B cell (primary cell): ENCODE data around the gene AHRR. TPM values are rescaled to one million over a fixed set of nuclear protein-coding genes. Genes with fewer than 3 reads are reported as not detected.

Experiments
- ATAC-seq: fragments of 200-7000 bp; cut with Tn5 transposase; one replicate; pipeline ENCODE4 v1.10.0; 2021; ENCODE audit warnings: low read depth, mild to moderate bottlenecking, moderate number of reproducible peaks, moderate library complexity
- CTCF ChIA-PET: fragments of 350-600 bp; sonication (Branson Sonifier 250); formaldehyde crosslinking; loops from one replicate; lab custom pipeline; 2021; ENCODE audit warnings: antibody characterized with exemption, inconsistent platforms; lab: Charles Lee
- POLR2A ChIA-PET: fragments of 350-600 bp; sonication (Branson Sonifier 250); formaldehyde crosslinking; loops from one replicate; lab custom pipeline; 2021; ENCODE audit warnings: antibody characterized with exemption; lab: Charles Lee
- DNase-seq: peaks from one replicate; pipeline ENCODE4 v3.0.0; 2013
- H2AFZ ChIP-seq: 2 replicates; pipeline ENCODE4 v1.6.1; 2012; ENCODE audit warnings: mild to moderate bottlenecking, low read depth, low read length; ENCODE audit not compliant: insufficient read depth, poor library complexity, severe bottlenecking
- H3K27ac ChIP-seq, 2 donors: 1 replicate in 1 of 2; 2 replicates in 1 of 2; pipeline ENCODE4 v1.5.1; 2012 to 2013; ENCODE audit warnings: low read length in 2 of 2, mild to moderate bottlenecking in 2 of 2, moderate library complexity in 1 of 2
- H3K27me3 ChIP-seq, 4 experiments: fragments of 200-600 bp in 1 of 4; sonication (generic) in 1 of 4; replicated peaks in 1 of 4; 1 replicate in 2 of 4; 2 replicates in 2 of 4; pipeline versions ENCODE4 v1.6.1 to v1.7.0; 2013 to 2016; ENCODE audit warnings: low read length in 3 of 4, mild to moderate bottlenecking in 2 of 4, mixed read lengths in 1 of 4, moderate library complexity in 1 of 4; ENCODE audit not compliant: insufficient read depth in 4 of 4, control insufficient read depth in 3 of 4; ENCODE audit errors: control extremely low read depth in 1 of 4
- H3K36me3 ChIP-seq, 2 experiments: replicated peaks in 1 of 2; 1 replicate in 1 of 2; 2 replicates in 1 of 2; pipeline versions ENCODE4 v1.6.1 to v1.7.1; 2013; ENCODE audit warnings: low read length in 1 of 2; ENCODE audit not compliant: insufficient read depth in 2 of 2, control insufficient read depth in 1 of 2; ENCODE audit errors: control extremely low read depth in 1 of 2, extremely low read depth in 1 of 2
- H3K4me1 ChIP-seq, 2 donors: fragments of 200-600 bp in 1 of 2; sonication (generic) in 1 of 2; 1 replicate in 1 of 2; 2 replicates in 1 of 2; pipeline versions ENCODE4 v1.5.1 to v1.6.1; 2013 to 2017; ENCODE audit warnings: low read length in 2 of 2; ENCODE audit not compliant: control insufficient read depth in 2 of 2, insufficient read depth in 2 of 2
- H3K4me2 ChIP-seq: replicated peaks from 2 replicates; pipeline ENCODE3; 2012; ENCODE audit warnings: mild to moderate bottlenecking, low read depth, low read length; ENCODE audit not compliant: poor library complexity, severe bottlenecking
- H3K4me3 ChIP-seq, 5 experiments: fragments of 200-600 bp in 1 of 5; sonication (generic) in 1 of 5; 1 replicate in 3 of 5; 2 replicates in 2 of 5; pipeline versions ENCODE4 v1.5.1 to v1.7.0; 2011 to 2016; ENCODE audit warnings: low read length in 4 of 5, mild to moderate bottlenecking in 4 of 5, low read depth in 2 of 5, control low read depth in 1 of 5, moderate library complexity in 1 of 5; ENCODE audit not compliant: insufficient read depth in 1 of 5; ENCODE audit errors: control extremely low read depth in 1 of 5, extremely low read depth in 1 of 5
- H3K79me2 ChIP-seq: fragments of 200-600 bp; sonication (generic); one replicate; pipeline ENCODE4 v1.6.0; 2016; ENCODE audit warnings: low read length; ENCODE audit not compliant: control insufficient read depth, insufficient read depth
- H3K9ac ChIP-seq: fragments of 200-600 bp; sonication (generic); 2 replicates; pipeline ENCODE4 v1.6.1; 2017; ENCODE audit warnings: mild to moderate bottlenecking, low read length, moderate library complexity
- H3K9me3 ChIP-seq, 3 donors: one replicate each; pipeline versions ENCODE4 v1.6.1 to v1.7.1; 2013; ENCODE audit warnings: low read length in 2 of 3; ENCODE audit not compliant: control insufficient read depth in 2 of 3, insufficient read depth in 1 of 3; ENCODE audit errors: control extremely low read depth in 1 of 3
- H4K20me1 ChIP-seq: 2 replicates; pipeline ENCODE4 v1.6.0; 2012; ENCODE audit warnings: mild to moderate bottlenecking, low read length; ENCODE audit not compliant: insufficient read depth, control insufficient read depth, poor library complexity, severe bottlenecking
- H3K27ac Mint-ChIP-seq: one replicate; pipeline ENCODE4 v1.8.0; 2021; ENCODE audit warnings: mixed read lengths
- H3K27me3 Mint-ChIP-seq: one replicate; pipeline ENCODE4 v1.8.0; 2021; ENCODE audit warnings: mixed read lengths
- H3K4me1 Mint-ChIP-seq: one replicate; pipeline ENCODE4 v1.8.0; 2021; ENCODE audit warnings: mixed read lengths
- H3K4me3 Mint-ChIP-seq: one replicate; pipeline ENCODE4 v1.8.0; 2021; ENCODE audit warnings: mixed read lengths
- H3K9me3 Mint-ChIP-seq: one replicate; pipeline ENCODE4 v1.8.0; 2022; ENCODE audit warnings: mixed read lengths; ENCODE audit not compliant: insufficient read depth
- CTCF ChIP-seq: fragments of 200-600 bp; IDR thresholded peaks from one replicate; pipeline ENCODE4 v1.8.0; 2022; ENCODE audit warnings: antibody characterized with exemption, mild to moderate bottlenecking
- EZH2 ChIP-seq: IDR thresholded peaks from 2 replicates; pipeline ENCODE4 v1.6.1; 2012; ENCODE audit warnings: borderline replicate concordance, low read depth, mild to moderate bottlenecking, moderate library complexity, low read length; ENCODE audit not compliant: insufficient read depth, poor library complexity, severe bottlenecking
- WGBS: methylation state at CpG from one replicate; pipeline ENCODE4 v1.1.5; 2013; ENCODE audit warnings: missing lambda C conversion rate; ENCODE audit not compliant: insufficient coverage; 5-methylcytosine and 5-hydroxymethylcytosine counted together
- intact Hi-C: fragments of 100-400 bp; cut with micrococcal nuclease; formaldehyde crosslinking; loops from one replicate; pipeline ENCODE4 v1.10.0; 2022
- polyA plus RNA-seq: library from polyadenylated mRNA; depleted of rRNA; stranded (reverse); fragments of >200 nt; gene quantifications from 2 replicates; pipeline ENCODE4 v1.2.3, GENCODE V29; 2012
- total RNA-seq, 2 donors: library from RNA; stranded (reverse); fragments of 120-200 nt in 1 of 2; gene quantifications; 1 replicate in 1 of 2; 2 replicates in 1 of 2; pipeline versions ENCODE4 v1.2.3 to v1.2.4, GENCODE V29; 2013 to 2022

The AHRR gene
- total and polyA plus RNA-seq, 2 donors (not counting 1 experiment from before 2014, with no cell fraction given), result 0.13 to 1.7 TPM

DNA sequence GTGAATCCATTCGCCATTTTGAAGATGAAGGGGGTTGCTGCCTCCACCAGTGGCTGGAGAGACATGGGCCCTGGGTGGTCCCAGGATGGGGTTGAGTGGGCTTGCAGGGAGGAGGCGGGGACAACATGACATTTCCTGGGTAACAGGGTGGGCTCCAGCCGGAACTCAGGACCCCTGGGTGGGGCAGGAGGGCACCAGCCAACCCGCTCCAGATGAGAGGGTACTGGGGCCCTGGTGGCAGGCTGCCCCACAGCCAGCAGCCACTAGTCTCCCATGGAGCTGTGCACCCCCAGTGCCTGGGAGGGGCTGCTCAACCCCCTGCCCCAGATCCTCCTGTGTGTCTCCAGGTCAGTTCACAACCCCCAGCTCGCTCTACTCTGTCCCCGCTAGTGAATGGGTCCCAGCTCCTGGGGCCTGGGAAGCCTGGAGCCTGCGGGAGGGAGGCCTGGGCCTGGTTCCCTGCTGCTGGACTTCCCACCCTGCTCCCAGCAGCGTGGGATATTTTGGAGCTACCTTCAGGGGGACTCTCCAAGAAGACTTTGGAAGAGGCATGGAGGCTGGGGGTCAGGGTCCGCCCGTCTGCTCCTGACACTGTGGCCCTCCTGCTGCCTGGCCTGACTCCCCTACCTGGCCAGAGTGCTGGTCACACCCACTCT is 55.9 kb downstream of the AHRR start:
- Histone ChIP-seq H3K36me3 (no peaks in the 10 kb centered on the region), H3K27ac (no peak overlapping the region), H4K20me1 (no peaks in the 10 kb centered on the region), H3K9ac (no peak overlapping the region), H3K9me3 (no peaks in the 10 kb centered on the region), H3K4me1 (peaks cover 8 to 12% of the 10 kb centered on the region in 2 donors), H2AFZ (no peak overlapping the region), H3K27me3 (peaks cover 0 to 30% (median 9%) of the 10 kb centered on the region in 4 experiments), H3K79me2 (no peaks in the 10 kb centered on the region), H3K4me3 (no peak overlapping the region), H3K4me2 (no peak overlapping the region)
- WGBS, result 92% methylated on average over 10 of the region's 10 CpGs
- intact Hi-C loops, result no loop called here
- ChIA-PET CTCF (no interaction called here), POLR2A (no interaction called here)
- Mint-ChIP-seq H3K4me3 (no peak overlapping the region), H3K27ac (no peak overlapping the region), H3K9me3 (peaks cover 3% of the 10 kb centered on the region), H3K27me3 (peaks cover 23% of the 10 kb centered on the region), H3K4me1 (peaks cover 3% of the 10 kb centered on the region)
- ATAC-seq, result no peak
- DNase-seq, result peak; percentile 1
- no peak for TF ChIP-seq CTCF
- no peak for TF ChIP-seq EZH2

DNA sequence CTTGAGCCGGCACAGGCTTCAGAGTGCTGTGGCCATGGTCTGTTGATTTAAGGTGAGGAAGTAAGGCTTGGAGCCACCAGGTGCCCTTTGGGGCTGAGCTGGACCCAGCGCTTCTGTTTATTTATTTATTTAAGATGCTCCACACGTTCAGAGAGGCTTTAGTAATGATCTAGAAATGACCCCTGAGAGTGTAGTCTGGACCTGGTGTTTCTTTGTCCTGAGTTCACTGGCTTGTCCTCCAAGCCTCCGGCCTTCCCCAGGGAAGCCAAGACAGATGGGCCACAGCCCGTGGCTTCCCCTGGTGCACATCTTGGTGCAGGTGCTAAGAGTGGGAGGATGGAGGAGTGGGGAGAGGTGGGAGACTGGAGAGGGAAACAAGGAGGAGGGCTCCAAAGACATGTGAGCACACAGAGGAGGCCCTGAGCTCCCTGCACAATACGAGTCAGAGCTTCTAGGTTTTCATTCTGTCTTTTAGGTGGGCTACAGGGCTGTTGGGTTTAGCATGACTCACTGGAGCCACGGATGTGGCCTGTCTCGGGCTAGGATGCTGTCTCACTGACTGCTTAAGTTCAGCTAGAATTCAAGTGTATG is 56.9 kb downstream of the AHRR start:
- Histone ChIP-seq H2AFZ (no peak overlapping the region), H3K79me2 (no peaks in the 10 kb centered on the region), H3K4me1 (peaks cover 4 to 6% of the 10 kb centered on the region in 2 donors), H3K27ac (no peak overlapping the region), H3K36me3 (no peaks in the 10 kb centered on the region), H3K9me3 (no peaks in the 10 kb centered on the region), H3K4me2 (no peak overlapping the region), H3K4me3 (no peak overlapping the region), H3K27me3 (peaks cover 0 to 21% (median 6%) of the 10 kb centered on the region in 4 experiments), H4K20me1 (no peaks in the 10 kb centered on the region), H3K9ac (no peak overlapping the region)
- ChIA-PET CTCF (no interaction called here), POLR2A (no interaction called here)
- Mint-ChIP-seq H3K4me1 (peaks cover 3% of the 10 kb centered on the region), H3K4me3 (no peak overlapping the region), H3K9me3 (peaks cover 3% of the 10 kb centered on the region), H3K27ac (no peak overlapping the region), H3K27me3 (peaks cover 22% of the 10 kb centered on the region)
- 81% methylated on average over 7 of the region's 8 CpGs for WGBS
- ATAC-seq (no peak), DNase-seq (peak; percentile 1)
- TF ChIP-seq CTCF (no peak), EZH2 (no peak)
- intact Hi-C loops, result no loop called here
